Heart right ventricle (tissue), 16 donors: ENCODE results near the gene GRIN3B. TPM values are rescaled to one million over a fixed set of nuclear protein-coding genes. Genes with fewer than 3 reads are reported as not detected.
A peak's percentile ranks its signal among the peaks of the same experiment; 100 is the strongest.

Experiments
- ATAC-seq, 8 donors: fragments of 200-7000 bp; cut with Tn5 transposase; one replicate each; pipeline ENCODE4 v1.9.1; 2020; ENCODE audit warnings: mild to moderate bottlenecking in 8 of 8, moderate library complexity in 8 of 8, moderate number of reproducible peaks in 1 of 8
- DNase-seq, 2 donors: peaks; one replicate each; pipeline ENCODE4 v3.0.0-alpha.2; 2020
- H3K27ac ChIP-seq, 10 donors: fragments of 200-600 bp; sonication (generic) in 2 of 10; one replicate each; pipeline versions ENCODE4 v1.5.0 to v1.8.0; 2020 to 2022; ENCODE audit warnings: mild to moderate bottlenecking in 3 of 10
- H3K27me3 ChIP-seq, 7 donors: fragments of 200-600 bp; one replicate each; pipeline ENCODE4 v1.8.0; 2021 to 2022; ENCODE audit warnings: mild to moderate bottlenecking in 2 of 7
- H3K36me3 ChIP-seq, 9 donors: fragments of 200-600 bp; sonication (generic) in 1 of 9; one replicate each; pipeline versions ENCODE4 v1.5.0 to v1.8.0; 2020 to 2022; ENCODE audit warnings: mild to moderate bottlenecking in 2 of 9
- H3K4me1 ChIP-seq, 9 donors: fragments of 200-600 bp; sonication (generic) in 1 of 9; one replicate each; pipeline versions ENCODE4 v1.5.0 to v1.8.0; 2020 to 2022; ENCODE audit warnings: mild to moderate bottlenecking in 4 of 9
- H3K4me3 ChIP-seq, 10 donors: fragments of 200-600 bp; sonication (generic) in 2 of 10; one replicate each; pipeline versions ENCODE4 v1.5.0 to v1.8.0; 2020 to 2022; ENCODE audit warnings: mild to moderate bottlenecking in 7 of 10, moderate library complexity in 2 of 10
- H3K9me3 ChIP-seq, 11 donors: fragments of 200-600 bp in 10 of 11; sonication (generic) in 2 of 11; one replicate each; pipeline versions ENCODE4 v1.5.0 to v1.8.0; 2013 to 2022; ENCODE audit warnings: mild to moderate bottlenecking in 2 of 11, control low read depth in 1 of 11, moderate library complexity in 1 of 11
- WGBS, 2 donors: extraction: QIAGEN DNeasy Blood & Tissue Kit; methylation state at CpG; one replicate each; pipeline ENCODE4 v1.1.7; 2013; ENCODE audit warnings: inconsistent platforms in 1 of 2; 5-methylcytosine and 5-hydroxymethylcytosine counted together
- intact Hi-C, 10 donors: fragments of 100-400 bp; cut with DNase I; formaldehyde crosslinking; loops; one replicate each; pipeline versions ENCODE4 v1.11.1 to v1.14.2; 2022
- polyA plus RNA-seq, 2 donors: library from polyadenylated mRNA; stranded (reverse); fragments of 200-250 nt; gene quantifications; one replicate each; pipeline ENCODE4 v1.2.3, GENCODE V29; 2013
- total RNA-seq, 10 donors: library from RNA; stranded (reverse); fragmentation: NEBNext Ultra II Directional in 3 of 10; extraction: Animal tissue kit (Norgen Biotek cat#: 25700) in 3 of 10; gene quantifications; one replicate each; pipeline versions ENCODE4 v1.2.1 to v1.2.4, GENCODE V29; 2021 to 2023
- TF ChIP-seq, protein P1 (sequence below), 9 donors: fragments of 200-600 bp; sonication (generic) in 2 of 9; IDR thresholded peaks; one replicate each; pipeline versions ENCODE4 v1.5.0 to v1.8.0; 2021 to 2022; ENCODE audit warnings: antibody characterized with exemption in 9 of 9, mild to moderate bottlenecking in 5 of 9, moderate library complexity in 1 of 9
- donor health status: Arrhythmogenic right ventricular cardiomyopathy.
- donor health status: ischemic (EF 13 %, LVEDD 7.1; RV severe dilation, severe dysfunction).
- donor health status: healthy with polysubstance abuse.
- donor health status: DM: no; HTN: yes; CAD: no.
- donor health status: DM: no; HTN: no; CAD: no.
- donor health status: ischemic (EF 25% LVEDD 6.9; RV normal size, moderate dysfunction).
- donor health status: ischemic (EF 25% LVEDD 5.7; RV mildly dilated, moderate dysfunction).
- donor health status: healthy.
- donor health status: DM: yes; HTN: yes; CAD: no.
- donor health status: Ischemic cardiomyopathy.
- donor health status: ischemic (EF 35%, LVEDD 5.7; RV mildly dilated, moderate dysfunction).
- donor health status: nonischemic (EF 11% LVEDD 7.7; RV severe dilation, severe dysfunction).
- donor health status: DM: yes; HTN: yes; CAD: no.
- donor health status: PGD.
- donor health status: ischemic (EF 29% LVEDD 5.4; RV normal size, mild dysfunction).
- donor health status: nonischemic (EF 23%, LVEDD 6.1; RV moderate dilation, normal function).

Gene GRIN3B
- total and polyA plus RNA-seq, 12 donors = 0.01 to 0.10 (median 0.08) TPM; not detected in 8

DNA sequence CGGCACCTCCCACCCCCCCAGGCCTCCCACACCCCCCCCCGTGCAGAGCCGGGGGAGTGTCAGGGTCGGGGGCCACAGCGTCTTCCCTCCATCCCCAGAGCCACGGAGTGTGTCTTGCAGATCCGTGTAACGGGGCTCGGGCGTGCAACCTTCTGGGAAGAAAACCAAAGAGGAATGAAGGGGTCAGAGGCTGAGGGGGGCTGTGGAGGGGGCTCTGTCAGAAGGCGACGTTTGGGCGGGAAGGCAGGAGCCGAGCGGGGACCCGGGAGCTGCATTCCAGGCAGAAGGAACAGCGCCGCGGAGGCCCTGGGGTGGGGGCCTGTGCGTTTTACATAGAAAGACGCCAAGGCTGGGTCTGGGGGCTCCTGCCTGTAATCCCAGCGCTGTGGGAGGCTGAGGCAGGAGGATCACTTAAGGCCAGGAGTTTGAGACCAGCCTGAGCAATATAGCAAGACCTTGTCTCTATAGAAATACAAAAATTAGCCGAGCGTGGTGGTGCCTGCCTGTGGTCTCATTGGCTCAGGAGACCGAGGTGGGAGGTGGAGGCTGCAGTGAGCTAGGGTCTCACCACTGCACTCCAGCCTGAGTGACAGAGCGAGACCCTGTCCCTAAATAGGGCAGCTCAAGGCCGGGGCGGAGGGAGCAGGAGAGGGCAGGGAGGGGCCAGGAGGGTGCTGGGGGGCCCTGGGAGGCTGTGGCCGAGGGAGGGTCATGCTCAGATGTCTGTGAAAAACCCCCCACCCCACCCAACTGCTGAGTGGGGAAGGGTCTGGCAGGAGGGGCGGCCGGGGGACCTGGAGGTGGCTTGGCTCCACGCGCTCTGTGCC lies 46.6 kb upstream of the GRIN3B start:
- no peaks in the 10 kb centered on the region for H3K27me3 ChIP-seq
- H3K27ac ChIP-seq = peak overlapping the region in 1 of 10 donors; percentile 75
- no peak for DNase-seq
- peak in 1 of 8 donors; percentile 20 for ATAC-seq
- H3K4me3 ChIP-seq = peak overlapping the region in 1 of 10 donors; percentile 34
- WGBS, 2 donors = 62 to 68% methylated on average over 30 to 33 of the region's 33 CpGs
- TF ChIP-seq, protein P1, sequence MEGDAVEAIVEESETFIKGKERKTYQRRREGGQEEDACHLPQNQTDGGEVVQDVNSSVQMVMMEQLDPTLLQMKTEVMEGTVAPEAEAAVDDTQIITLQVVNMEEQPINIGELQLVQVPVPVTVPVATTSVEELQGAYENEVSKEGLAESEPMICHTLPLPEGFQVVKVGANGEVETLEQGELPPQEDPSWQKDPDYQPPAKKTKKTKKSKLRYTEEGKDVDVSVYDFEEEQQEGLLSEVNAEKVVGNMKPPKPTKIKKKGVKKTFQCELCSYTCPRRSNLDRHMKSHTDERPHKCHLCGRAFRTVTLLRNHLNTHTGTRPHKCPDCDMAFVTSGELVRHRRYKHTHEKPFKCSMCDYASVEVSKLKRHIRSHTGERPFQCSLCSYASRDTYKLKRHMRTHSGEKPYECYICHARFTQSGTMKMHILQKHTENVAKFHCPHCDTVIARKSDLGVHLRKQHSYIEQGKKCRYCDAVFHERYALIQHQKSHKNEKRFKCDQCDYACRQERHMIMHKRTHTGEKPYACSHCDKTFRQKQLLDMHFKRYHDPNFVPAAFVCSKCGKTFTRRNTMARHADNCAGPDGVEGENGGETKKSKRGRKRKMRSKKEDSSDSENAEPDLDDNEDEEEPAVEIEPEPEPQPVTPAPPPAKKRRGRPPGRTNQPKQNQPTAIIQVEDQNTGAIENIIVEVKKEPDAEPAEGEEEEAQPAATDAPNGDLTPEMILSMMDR (IDR thresholded peaks at IDR 0.05) = no peak
- H3K36me3 ChIP-seq = peaks cover 0 to under 1% (median 0%) of the 10 kb centered on the region in 9 donors
- H3K9me3 ChIP-seq = no peaks in the 10 kb centered on the region
- H3K4me1 ChIP-seq = peaks cover 0 to 24% (median 6%) of the 10 kb centered on the region in 9 donors
- intact Hi-C loops = no loop called here

- no peaks in the 10 kb centered on the region for H3K27me3 ChIP-seq
- DNase-seq = no peak
- TF ChIP-seq, protein P1 (IDR thresholded peaks at IDR 0.05) = no peak
- no peak overlapping the region for H3K4me3 ChIP-seq
- no peak for ATAC-seq
- intact Hi-C loops = no loop called here
- H3K36me3 ChIP-seq = peaks cover 0 to 5% (median 0%) of the 10 kb centered on the region in 9 donors
- 76 to 81% methylated on average over 14 of the region's 14 CpGs for WGBS, 2 donors
- no peak overlapping the region for H3K27ac ChIP-seq
- no peaks in the 10 kb centered on the region for H3K9me3 ChIP-seq
- H3K4me1 ChIP-seq = peaks cover 0 to 24% (median 6%) of the 10 kb centered on the region in 9 donors
Observed at GRCh38 chr19:954272-954671, 45.9 kb upstream of the GRIN3B start.

GRCh38 chr19:954672-955494 lies 45.3 kb upstream of the GRIN3B start:
- Histone ChIP-seq H3K36me3 (peaks cover 0 to 8% (median 0%) of the 10 kb centered on the region in 9 donors), H3K9me3 (no peaks in the 10 kb centered on the region), H3K27me3 (no peaks in the 10 kb centered on the region), H3K4me1 (peaks cover 0 to 24% (median 6%) of the 10 kb centered on the region in 9 donors), H3K27ac (no peak overlapping the region), H3K4me3 (no peak overlapping the region)
- 79 to 80% methylated on average over 43 of the region's 43 CpGs for whole genome bisulfite sequencing, 2 donors
- ATAC-seq (no peak), DNase-seq (no peak)
- intact Hi-C loops = no loop called here
- TF ChIP-seq, protein P1 (IDR thresholded peaks at IDR 0.05) = no peak
